OCI-LY1 (cell line): ENCODE data around the gene PSME1.

ENCODE experiments used
- EZH2 ChIP-seq: fragments of 200-600 bp; sonication (generic), shearing (Covaris generic); IDR thresholded peaks from 2 replicates; pipeline ENCODE4 v1.8.0; 2017; ENCODE audit warnings: borderline replicate concordance, mixed run types, mild to moderate bottlenecking, antibody characterized with exemption, low read length, moderate library complexity, mixed read lengths
- TF ChIP-seq, protein P1 (sequence below): fragments of 200-600 bp; sonication (generic), shearing (Covaris generic); IDR thresholded peaks from 2 replicates; pipeline ENCODE4 v1.5.1; 2017; ENCODE audit warnings: mild to moderate bottlenecking, antibody characterized with exemption, low read length, moderate library complexity, mixed read lengths

DNA sequence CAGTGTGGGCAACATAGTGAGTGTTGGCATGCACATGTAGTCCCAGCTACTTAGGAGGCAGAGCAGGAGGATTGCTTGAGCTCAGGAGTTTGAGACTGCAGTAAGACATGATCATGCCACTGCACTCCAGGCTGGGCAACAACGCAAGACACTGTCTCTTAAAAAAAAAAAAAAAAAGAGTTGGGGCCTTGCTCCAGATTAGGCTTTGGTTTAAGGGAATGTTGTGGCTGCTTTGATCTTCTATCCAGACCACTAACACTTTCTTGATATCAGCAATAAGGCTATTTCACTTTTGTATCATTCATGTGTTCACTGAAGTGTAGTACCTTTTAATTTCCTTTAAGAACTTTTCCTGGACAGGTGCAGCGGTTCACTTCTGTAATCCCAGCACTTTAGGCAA is 8.3 kb upstream of the PSME1 start:
- TF ChIP-seq, protein P1, sequence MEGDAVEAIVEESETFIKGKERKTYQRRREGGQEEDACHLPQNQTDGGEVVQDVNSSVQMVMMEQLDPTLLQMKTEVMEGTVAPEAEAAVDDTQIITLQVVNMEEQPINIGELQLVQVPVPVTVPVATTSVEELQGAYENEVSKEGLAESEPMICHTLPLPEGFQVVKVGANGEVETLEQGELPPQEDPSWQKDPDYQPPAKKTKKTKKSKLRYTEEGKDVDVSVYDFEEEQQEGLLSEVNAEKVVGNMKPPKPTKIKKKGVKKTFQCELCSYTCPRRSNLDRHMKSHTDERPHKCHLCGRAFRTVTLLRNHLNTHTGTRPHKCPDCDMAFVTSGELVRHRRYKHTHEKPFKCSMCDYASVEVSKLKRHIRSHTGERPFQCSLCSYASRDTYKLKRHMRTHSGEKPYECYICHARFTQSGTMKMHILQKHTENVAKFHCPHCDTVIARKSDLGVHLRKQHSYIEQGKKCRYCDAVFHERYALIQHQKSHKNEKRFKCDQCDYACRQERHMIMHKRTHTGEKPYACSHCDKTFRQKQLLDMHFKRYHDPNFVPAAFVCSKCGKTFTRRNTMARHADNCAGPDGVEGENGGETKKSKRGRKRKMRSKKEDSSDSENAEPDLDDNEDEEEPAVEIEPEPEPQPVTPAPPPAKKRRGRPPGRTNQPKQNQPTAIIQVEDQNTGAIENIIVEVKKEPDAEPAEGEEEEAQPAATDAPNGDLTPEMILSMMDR, result no peak
- no peak for TF ChIP-seq EZH2
